Heart left ventricle (tissue), 16 donors: ENCODE results near the gene DTX2. TPM values are rescaled to one million over a fixed set of nuclear protein-coding genes. Genes with fewer than 3 reads are reported as not detected.
"Not testable (repeated sequence)": the region's sequence is repeated elsewhere in the genome, so short reads cannot be mapped to it uniquely, and the experiment has no call there.

ENCODE experiments used
- ATAC-seq, 4 donors: fragments of 200-7000 bp; cut with Tn5 transposase; one replicate each; pipeline ENCODE4 v1.9.1; 2020 to 2022; ENCODE audit warnings: moderate library complexity in 4 of 4, mild to moderate bottlenecking in 3 of 4, moderate number of reproducible peaks in 1 of 4
- DNase-seq, 5 donors: peaks; one replicate each; pipeline ENCODE4 v3.0.0-alpha.2; 2020
- H3K27ac ChIP-seq, 12 donors: fragments of 200-600 bp; sonication (generic) in 4 of 12; one replicate each; pipeline versions ENCODE4 v1.5.0 to v1.8.0; 2016 to 2022; ENCODE audit warnings: mild to moderate bottlenecking in 2 of 12
- H3K27me3 ChIP-seq, 9 donors: fragments of 200-600 bp; sonication (generic) in 2 of 9; one replicate each; pipeline versions ENCODE4 v1.5.1 to v1.8.0; 2016 to 2022; ENCODE audit warnings: mild to moderate bottlenecking in 3 of 9
- H3K36me3 ChIP-seq, 9 donors: fragments of 200-600 bp; sonication (generic) in 2 of 9; one replicate each; pipeline versions ENCODE4 v1.5.0 to v1.8.0; 2018 to 2022; ENCODE audit warnings: mild to moderate bottlenecking in 2 of 9
- H3K4me1 ChIP-seq, 12 donors: fragments of 200-600 bp; sonication (generic) in 4 of 12; one replicate each; pipeline versions ENCODE4 v1.5.0 to v1.8.0; 2016 to 2022; ENCODE audit warnings: mild to moderate bottlenecking in 3 of 12
- H3K4me3 ChIP-seq, 12 donors: fragments of 200-600 bp; sonication (generic) in 4 of 12; one replicate each; pipeline versions ENCODE4 v1.5.0 to v1.8.0; 2017 to 2022; ENCODE audit warnings: mild to moderate bottlenecking in 9 of 12, moderate library complexity in 4 of 12
- H3K9me3 ChIP-seq, 12 donors: fragments of 200-600 bp; sonication (generic) in 4 of 12; one replicate each; pipeline versions ENCODE4 v1.5.0 to v1.8.0; 2016 to 2022; ENCODE audit warnings: mild to moderate bottlenecking in 1 of 12
- POLR2A ChIP-seq, 2 donors: fragments of 450-650 bp; IDR thresholded peaks; one replicate each; pipeline ENCODE4 v1.6.1; 2017; ENCODE audit warnings: antibody characterized with exemption in 2 of 2, mild to moderate bottlenecking in 2 of 2, moderate library complexity in 2 of 2
- WGBS, 4 donors: extraction: QIAGEN DNeasy Blood & Tissue Kit in 2 of 4; methylation state at CpG; one replicate each; pipeline versions ENCODE4 v1.1.5 to v1.1.7; 2013 to 2018; 5-methylcytosine and 5-hydroxymethylcytosine counted together
- intact Hi-C, 10 donors: fragments of 100-400 bp; cut with DNase I; formaldehyde crosslinking; loops; one replicate each; pipeline versions ENCODE4 v1.11.1 to v1.14.2; 2022
- polyA plus RNA-seq, 2 donors: library from polyadenylated mRNA; stranded (reverse); fragments of 200-250 nt; gene quantifications; one replicate each; pipeline ENCODE4 v1.2.3, GENCODE V29; 2013
- total RNA-seq, 9 donors: library from RNA; depleted of rRNA in 2 of 9; stranded (reverse); fragments of >200 nt in 2 of 9; fragmentation: NEBNext Ultra II Directional in 3 of 9; extraction: Animal tissue kit (Norgen Biotek cat#: 25700) in 3 of 9; gene quantifications; one replicate each; pipeline versions ENCODE4 v1.1.0 to v1.2.4, GENCODE V29; 2016 to 2023
- TF ChIP-seq, protein P1 (sequence below), 12 donors: fragments of 200-600 bp; sonication (generic) in 4 of 12; IDR thresholded peaks; one replicate each; pipeline versions ENCODE4 v1.5.0 to v1.8.0; 2018 to 2022; ENCODE audit warnings: antibody characterized with exemption in 12 of 12, mild to moderate bottlenecking in 5 of 12
- donor health status: ischemic (EF 13 %, LVEDD 7.1; RV severe dilation, severe dysfunction).
- donor health status: healthy with polysubstance abuse.
- donor health status: DM: no; HTN: yes; CAD: no.
- donor health status: DM: no; HTN: no; CAD: no.
- donor health status: ischemic (EF 25% LVEDD 6.9; RV normal size, moderate dysfunction).
- donor health status: ischemic (EF 25% LVEDD 5.7; RV mildly dilated, moderate dysfunction).
- donor health status: healthy.
- donor health status: DM: yes; HTN: yes; CAD: no.
- donor health status: ischemic (EF 35%, LVEDD 5.7; RV mildly dilated, moderate dysfunction).
- donor health status: nonischemic (EF 11% LVEDD 7.7; RV severe dilation, severe dysfunction).
- donor health status: DM: yes; HTN: yes; CAD: no.
- donor health status: PGD.
- donor health status: ischemic (EF 29% LVEDD 5.4; RV normal size, mild dysfunction).
- donor health status: nonischemic (EF 23%, LVEDD 6.1; RV moderate dilation, normal function).

The DTX2 gene
- total and polyA plus RNA-seq, 11 donors, result 6.2 to 23.0 (median 13.8) TPM

DNA sequence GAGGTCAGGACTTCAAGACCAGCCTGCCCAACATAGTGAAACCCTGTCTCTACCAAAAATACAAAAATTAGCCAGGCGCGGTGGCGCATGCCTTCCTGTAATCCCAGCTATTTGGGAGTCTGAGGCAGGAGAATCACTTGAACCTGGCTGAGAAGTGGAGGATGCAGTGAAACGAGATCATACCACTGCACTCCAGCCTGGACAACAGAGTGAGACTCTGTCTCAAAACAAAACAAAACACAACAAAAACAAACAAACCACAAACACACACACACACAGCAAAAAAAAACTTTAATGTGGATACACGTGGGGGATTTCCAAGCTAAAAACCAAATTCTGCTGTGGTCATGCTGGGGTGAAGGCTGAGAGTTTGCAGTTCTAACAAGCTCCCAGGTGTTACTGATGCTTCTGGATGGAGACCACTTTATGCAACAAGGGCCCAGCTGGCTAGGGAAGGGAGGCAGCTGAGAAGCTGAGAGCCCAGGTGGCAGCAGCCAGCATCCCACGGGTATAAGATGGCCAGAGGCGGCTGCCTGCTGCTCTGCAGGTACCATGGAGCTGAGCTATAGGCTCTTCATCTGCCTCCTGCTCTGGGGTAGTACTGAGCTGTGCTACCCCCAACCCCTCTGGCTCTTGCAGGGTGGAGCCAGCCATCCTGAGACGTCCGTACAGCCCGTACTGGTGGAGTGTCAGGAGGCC, 36.9 kb upstream of the DTX2 start, which contains the start of gene ZP3:
Gene ZP3, plus strand, starts transcription at position 538 of the 699 bp plus-strand sequence. Its CDS starts 15 bp downstream, at position 553.
- peaks cover 0 to 8% (median 0%) of the 10 kb centered on the region in 12 donors for H3K4me1 ChIP-seq
- TF ChIP-seq POLR2A (IDR thresholded peaks at IDR 0.05), result no peak
- TF ChIP-seq, protein P1, sequence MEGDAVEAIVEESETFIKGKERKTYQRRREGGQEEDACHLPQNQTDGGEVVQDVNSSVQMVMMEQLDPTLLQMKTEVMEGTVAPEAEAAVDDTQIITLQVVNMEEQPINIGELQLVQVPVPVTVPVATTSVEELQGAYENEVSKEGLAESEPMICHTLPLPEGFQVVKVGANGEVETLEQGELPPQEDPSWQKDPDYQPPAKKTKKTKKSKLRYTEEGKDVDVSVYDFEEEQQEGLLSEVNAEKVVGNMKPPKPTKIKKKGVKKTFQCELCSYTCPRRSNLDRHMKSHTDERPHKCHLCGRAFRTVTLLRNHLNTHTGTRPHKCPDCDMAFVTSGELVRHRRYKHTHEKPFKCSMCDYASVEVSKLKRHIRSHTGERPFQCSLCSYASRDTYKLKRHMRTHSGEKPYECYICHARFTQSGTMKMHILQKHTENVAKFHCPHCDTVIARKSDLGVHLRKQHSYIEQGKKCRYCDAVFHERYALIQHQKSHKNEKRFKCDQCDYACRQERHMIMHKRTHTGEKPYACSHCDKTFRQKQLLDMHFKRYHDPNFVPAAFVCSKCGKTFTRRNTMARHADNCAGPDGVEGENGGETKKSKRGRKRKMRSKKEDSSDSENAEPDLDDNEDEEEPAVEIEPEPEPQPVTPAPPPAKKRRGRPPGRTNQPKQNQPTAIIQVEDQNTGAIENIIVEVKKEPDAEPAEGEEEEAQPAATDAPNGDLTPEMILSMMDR (IDR thresholded peaks at IDR 0.05), result no peak
- WGBS, 4 donors, result 88 to 91% (median 90%) methylated on average over 9 to 10 of the region's 10 CpGs
- no peaks in the 10 kb centered on the region for H3K36me3 ChIP-seq
- H3K4me3 ChIP-seq, result no peak within 1 kb of the TSS
- intact Hi-C loops, result no loop called here
- H3K27me3 ChIP-seq, result no peaks in the 10 kb centered on the region
- H3K9me3 ChIP-seq, result peaks cover 0 to 11% (median 0%) of the 10 kb centered on the region in 12 donors
- DNase-seq (no peak), ATAC-seq (no peak)
- H3K27ac ChIP-seq, result no peak within 1 kb of the TSS

DNA sequence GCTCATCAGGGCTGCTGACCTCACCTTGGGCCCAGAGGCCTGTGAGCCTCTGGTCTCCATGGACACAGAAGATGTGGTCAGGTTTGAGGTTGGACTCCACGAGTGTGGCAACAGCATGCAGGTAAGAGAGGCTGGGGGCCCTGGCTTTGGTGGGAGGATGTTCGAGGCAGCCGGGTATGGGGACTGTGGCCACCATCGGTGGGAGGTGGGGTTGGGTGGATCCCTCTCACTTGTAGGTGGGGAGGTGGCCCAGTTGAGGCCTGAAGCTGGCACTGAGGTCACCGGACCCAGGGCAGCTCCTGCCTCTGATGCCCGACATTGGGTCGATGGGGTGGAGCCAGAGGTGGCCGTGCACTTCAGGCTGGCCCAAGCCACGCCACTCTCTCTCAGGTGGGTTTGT, 36.4 kb upstream of the DTX2 start:
- no peak overlapping the region for H3K27ac ChIP-seq
- no peak overlapping the region for H3K4me3 ChIP-seq
- intact Hi-C loops, result no loop called here
- H3K36me3 ChIP-seq, result no peaks in the 10 kb centered on the region
- no peak for DNase-seq
- peaks cover 0 to 8% (median 0%) of the 10 kb centered on the region in 12 donors for H3K4me1 ChIP-seq
- peaks cover 0 to 7% (median 0%) of the 10 kb centered on the region in 12 donors for H3K9me3 ChIP-seq
- TF ChIP-seq, protein P1 (IDR thresholded peaks at IDR 0.05), result no peak
- no peak for TF ChIP-seq POLR2A (IDR thresholded peaks at IDR 0.05)
- WGBS, 4 donors, result 92 to 96% (median 94%) methylated on average over 8 to 9 of the region's 9 CpGs
- ATAC-seq, result no peak
- no peaks in the 10 kb centered on the region for H3K27me3 ChIP-seq

DNA sequence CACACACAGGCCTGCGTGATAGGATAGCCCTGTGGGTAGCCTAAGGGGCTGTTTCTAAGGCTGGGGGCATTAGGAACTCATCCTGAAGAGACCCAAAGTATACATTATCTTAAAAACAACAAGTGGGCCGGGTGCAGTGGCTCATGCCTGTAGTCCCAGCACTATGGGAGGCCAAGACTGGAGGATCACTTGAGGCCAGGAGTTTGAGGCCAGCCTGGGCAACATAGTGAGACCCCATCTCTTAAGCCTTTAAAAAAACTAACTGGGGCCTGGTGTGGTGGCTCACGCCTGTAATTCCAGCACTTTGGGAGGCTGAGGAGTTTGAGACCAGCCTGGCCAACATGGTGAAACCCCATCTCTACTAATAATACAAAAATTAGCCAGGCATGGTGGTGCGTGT, 36.0 kb upstream of the DTX2 start:
- H3K9me3 ChIP-seq, H3K27me3 ChIP-seq, ATAC-seq, H3K36me3 ChIP-seq, H3K4me3 ChIP-seq, DNase-seq, intact Hi-C loops, H3K4me1 ChIP-seq, H3K27ac ChIP-seq: not testable (repeated sequence)
- WGBS, 4 donors, result 92 to 98% (median 95%) methylated on average over 3 to 4 of the region's 4 CpGs

DNA sequence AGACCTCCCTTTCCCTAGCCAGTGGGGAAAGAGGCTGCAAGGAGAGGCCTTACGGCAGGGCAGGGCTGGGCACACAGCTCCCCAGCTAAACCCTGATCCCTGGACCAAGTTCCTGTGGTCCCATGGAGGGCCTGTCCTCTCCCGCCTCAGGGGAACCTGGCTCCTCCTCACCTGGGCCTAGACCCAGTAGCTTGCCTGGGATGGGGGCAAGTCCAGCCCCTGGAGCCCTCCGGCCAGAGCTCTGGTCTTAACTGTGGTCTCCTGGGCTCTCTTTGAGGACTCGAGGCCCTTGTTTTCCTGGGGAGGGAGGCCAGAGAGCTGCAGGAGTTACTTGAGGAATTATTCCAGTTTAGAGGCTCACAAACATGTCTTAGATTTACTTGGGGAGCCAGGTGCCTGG, 35.3 kb upstream of the DTX2 start:
- WGBS, 4 donors, result 87 to 93% (median 93%) methylated on average over 2 to 4 of the region's 4 CpGs
- Histone ChIP-seq H3K4me3 (no peak overlapping the region), H3K27me3 (no peaks in the 10 kb centered on the region), H3K27ac (no peak overlapping the region), H3K9me3 (no peaks in the 10 kb centered on the region), H3K4me1 (peaks cover 0 to 8% (median 0%) of the 10 kb centered on the region in 12 donors), H3K36me3 (no peaks in the 10 kb centered on the region)
- TF ChIP-seq, protein P1 (IDR thresholded peaks at IDR 0.05), result no peak
- TF ChIP-seq POLR2A (IDR thresholded peaks at IDR 0.05), result no peak
- ATAC-seq, result no peak
- intact Hi-C loops, result no loop called here
- no peak for DNase-seq
